GM19239 (cell line): ENCODE data around the gene LTBP4.

ENCODE experiments used
- DNase-seq: peaks from one replicate; pipeline ENCODE4 v3.0.0; 2011; ENCODE audit warnings: low spot score; ENCODE audit not compliant: insufficient read length
- FAIRE-seq: peaks from 2 replicates; lab custom pipeline; 2011; peaks lifted over from hg19 to GRCh38; lab: Jason Lieb, UNC

The LTBP4 gene

GRCh38 chr19:40608957-40609356 lies 7.8 kb downstream of the LTBP4 start:
- DNase-seq (no peak), FAIRE-seq (peak; percentile 4)

GRCh38 chr19:40609561-40610395 lies 8.6 kb downstream of the LTBP4 start:
- DNase-seq, result peak; percentile 92
- FAIRE-seq, result peak; percentile 83

GRCh38 chr19:40610396-40611064 lies 9.4 kb downstream of the LTBP4 start:
- FAIRE-seq (no peak), DNase-seq (no peak)

- no peak for FAIRE-seq
- DNase-seq, result no peak
Measured at GRCh38 chr19:40611096-40611495, 9.9 kb downstream of the LTBP4 start.

GRCh38 chr19:40611900-40612698 lies 10.9 kb downstream of the LTBP4 start:
- FAIRE-seq (no peak), DNase-seq (no peak)

GRCh38 chr19:40612831-40613689 lies 11.9 kb downstream of the LTBP4 start:
- FAIRE-seq (no peak), DNase-seq (no peak)

- DNase-seq (peak; percentile 82), FAIRE-seq (peak; percentile 87)
Measured at GRCh38 chr19:40613690-40614621, 12.8 kb downstream of the LTBP4 start.

- FAIRE-seq, result peak; percentile 75
- DNase-seq, result no peak
Measured at GRCh38 chr19:40614622-40615411, 13.6 kb downstream of the LTBP4 start.

GRCh38 chr19:40616178-40616577 lies 15.0 kb downstream of the LTBP4 start:
- DNase-seq, result no peak
- no peak for FAIRE-seq

- FAIRE-seq, result no peak
- DNase-seq, result no peak
Measured at GRCh38 chr19:40616941-40617340, 15.8 kb downstream of the LTBP4 start.

GRCh38 chr19:40617961-40618360 lies 16.8 kb downstream of the LTBP4 start:
- no peak for DNase-seq
- FAIRE-seq, result no peak

- FAIRE-seq (no peak), DNase-seq (no peak)
Measured at GRCh38 chr19:40619333-40620160, 18.4 kb downstream of the LTBP4 start.

- DNase-seq, result no peak
- no peak for FAIRE-seq
Measured at GRCh38 chr19:40620161-40620485, 19.0 kb downstream of the LTBP4 start.

- FAIRE-seq (no peak), DNase-seq (no peak)
Measured at GRCh38 chr19:40621283-40621682, 20.1 kb downstream of the LTBP4 start.

GRCh38 chr19:40621966-40622772 lies 21.0 kb downstream of the LTBP4 start:
- FAIRE-seq, result no peak
- DNase-seq, result no peak

GRCh38 chr19:40622773-40623075 lies 21.6 kb downstream of the LTBP4 start:
- no peak for FAIRE-seq
- no peak for DNase-seq
